K562 (cell line): ENCODE data around the gene RNF11. TPM values are rescaled to one million over a fixed set of nuclear protein-coding genes. Genes with fewer than 3 reads are reported as not detected.

Experiments used
- BRD4 ChIP-seq: fragments of 200-600 bp; sonication (generic); IDR thresholded peaks from 2 replicates; pipeline ENCODE4 v1.6.1; 2017; ENCODE audit warnings: inconsistent platforms
- CEBPZ ChIP-seq: fragments of 150-350 bp; IDR thresholded peaks from 2 replicates; pipeline ENCODE4 v1.6.1; 2014; ENCODE audit warnings: low read depth, mild to moderate bottlenecking, low read length, borderline replicate concordance
- E4F1 ChIP-seq: fragments of 250-450 bp; sonication (Bioruptor Pico); IDR thresholded peaks from 2 replicates; pipeline ENCODE4 v1.5.0; 2021; ENCODE audit warnings: mild to moderate bottlenecking, borderline replicate concordance
- IRF2 ChIP-seq: sonication (generic); formaldehyde crosslinking; IDR thresholded peaks from 2 replicates; pipeline ENCODE4 v1.8.1; 2022; ENCODE audit warnings: mild to moderate bottlenecking, missing genetic modification reagents
- KLF10 ChIP-seq: fragments of 250-450 bp; sonication (Bioruptor Pico); IDR thresholded peaks from 2 replicates; pipeline ENCODE4 v1.6.1; 2021; ENCODE audit warnings: matching md5 sums
- MEF2A ChIP-seq: IDR thresholded peaks from 2 replicates; pipeline ENCODE4 v1.6.1; 2011; ENCODE audit warnings: low read depth, mild to moderate bottlenecking, low read length, moderate library complexity; ENCODE audit not compliant: control insufficient read depth
- PHB ChIP-seq: fragments of 250-450 bp; sonication (Bioruptor Pico); IDR thresholded peaks from 2 replicates; pipeline ENCODE4 v1.5.0; 2021
- POLR2B ChIP-seq: fragments of 450-650 bp; IDR thresholded peaks from 2 replicates; pipeline ENCODE4 v1.6.1; 2018; ENCODE audit warnings: low read depth; ENCODE audit not compliant: partially characterized antibody
- ZFX ChIP-seq: sonication (generic); formaldehyde crosslinking; IDR thresholded peaks from 2 replicates; pipeline ENCODE4 v1.8.0; 2022; ENCODE audit warnings: mild to moderate bottlenecking, missing genetic modification reagents, moderate library complexity
- ZNF398 ChIP-seq: fragments of 250-450 bp; sonication (Bioruptor Pico); IDR thresholded peaks from 2 replicates; pipeline ENCODE4 v1.8.0; 2021; ENCODE audit warnings: moderate library complexity, mild to moderate bottlenecking, inconsistent platforms
- ZNF431 ChIP-seq: sonication (generic); formaldehyde crosslinking; IDR thresholded peaks from 2 replicates; pipeline ENCODE4 v1.8.0; 2022; ENCODE audit warnings: mild to moderate bottlenecking, missing genetic modification reagents
- polyA plus RNA-seq, 8 experiments: library from polyadenylated mRNA; depleted of rRNA in 4 of 8; stranded (reverse) in 5 of 8; unstranded in 3 of 8; fragments of >200 nt; fragmentation: Nextera tagmentation in 2 of 8; fragmentation: Illumina TruSeq in 1 of 8; extraction: Ambion mirVana in 2 of 8; extraction: Trizol in 1 of 8; gene quantifications; 2 replicates each; pipeline versions ENCODE4 v1.2.1 to v1.2.3, GENCODE V29; 2011 to 2014; ENCODE audit warnings: inconsistent platforms in 1 of 8, missing spikeins in 1 of 8
- total RNA-seq, 7 experiments: library from RNA; depleted of rRNA in 6 of 7; stranded (reverse); fragments of >200 nt in 6 of 7; fragmentation: Illumina TruSeq in 2 of 7; extraction: Trizol in 2 of 7; gene quantifications; 2 replicates each; pipeline versions ENCODE4 v1.2.1 to v1.2.3, GENCODE V29; 2011 to 2021; ENCODE audit warnings: low replicate concordance in 1 of 7
- TF ChIP-seq, protein P1 (sequence below), 2 experiments: fragments of 450-650 bp; formaldehyde crosslinking in 1 of 2; IDR thresholded peaks; 2 replicates each; pipeline versions ENCODE4 v1.4.0 to v1.6.1; 2014 to 2020; ENCODE audit warnings: mild to moderate bottlenecking in 2 of 2, borderline replicate concordance in 1 of 2, low read depth in 1 of 2

RNF11 gene
- total and polyA plus RNA-seq, 9 of the 15 experiments (the other 6 are each of a cell fraction or from before 2014, with no cell fraction given), result 5.7 to 34.3 (median 23.1) TPM

GRCh38 chr1:51284487-51284954 is 48.4 kb downstream of the RNF11 start (continued):
- TF ChIP-seq CEBPZ (no peak), BRD4 (no peak), KLF10 (CRISPR knock-in tag) (no peak), PHB (no peak), POLR2B (no peak), MEF2A (no peak), ZFX (CRISPR knock-in tag) (peak; percentile 62), E4F1 (CRISPR knock-in tag) (no peak), IRF2 (no peak), ZNF398 (CRISPR knock-in tag) (no peak), ZNF431 (no peak)
- TF ChIP-seq, protein P1, sequence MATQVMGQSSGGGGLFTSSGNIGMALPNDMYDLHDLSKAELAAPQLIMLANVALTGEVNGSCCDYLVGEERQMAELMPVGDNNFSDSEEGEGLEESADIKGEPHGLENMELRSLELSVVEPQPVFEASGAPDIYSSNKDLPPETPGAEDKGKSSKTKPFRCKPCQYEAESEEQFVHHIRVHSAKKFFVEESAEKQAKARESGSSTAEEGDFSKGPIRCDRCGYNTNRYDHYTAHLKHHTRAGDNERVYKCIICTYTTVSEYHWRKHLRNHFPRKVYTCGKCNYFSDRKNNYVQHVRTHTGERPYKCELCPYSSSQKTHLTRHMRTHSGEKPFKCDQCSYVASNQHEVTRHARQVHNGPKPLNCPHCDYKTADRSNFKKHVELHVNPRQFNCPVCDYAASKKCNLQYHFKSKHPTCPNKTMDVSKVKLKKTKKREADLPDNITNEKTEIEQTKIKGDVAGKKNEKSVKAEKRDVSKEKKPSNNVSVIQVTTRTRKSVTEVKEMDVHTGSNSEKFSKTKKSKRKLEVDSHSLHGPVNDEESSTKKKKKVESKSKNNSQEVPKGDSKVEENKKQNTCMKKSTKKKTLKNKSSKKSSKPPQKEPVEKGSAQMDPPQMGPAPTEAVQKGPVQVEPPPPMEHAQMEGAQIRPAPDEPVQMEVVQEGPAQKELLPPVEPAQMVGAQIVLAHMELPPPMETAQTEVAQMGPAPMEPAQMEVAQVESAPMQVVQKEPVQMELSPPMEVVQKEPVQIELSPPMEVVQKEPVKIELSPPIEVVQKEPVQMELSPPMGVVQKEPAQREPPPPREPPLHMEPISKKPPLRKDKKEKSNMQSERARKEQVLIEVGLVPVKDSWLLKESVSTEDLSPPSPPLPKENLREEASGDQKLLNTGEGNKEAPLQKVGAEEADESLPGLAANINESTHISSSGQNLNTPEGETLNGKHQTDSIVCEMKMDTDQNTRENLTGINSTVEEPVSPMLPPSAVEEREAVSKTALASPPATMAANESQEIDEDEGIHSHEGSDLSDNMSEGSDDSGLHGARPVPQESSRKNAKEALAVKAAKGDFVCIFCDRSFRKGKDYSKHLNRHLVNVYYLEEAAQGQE (IDR thresholded peaks at IDR 0.05; ENCODE audit: borderline replicate concordance), result peak; percentile 35; the same call in 1 of the 2 replicates
- TF ChIP-seq, protein P1 (CRISPR knock-in tag; IDR thresholded peaks at IDR 0.05; ENCODE audit: low read depth), result no peak
